ENCODE results near the gene IDH2.
A peak's percentile ranks its signal among the peaks of the same experiment; 100 is the strongest.

GRCh38 chr15:90099072-90099867 lies 3.0 kb downstream of the IDH2 start:
- TF ChIP-seq MXI1 (IDR thresholded peaks at IDR 0.05; ENCODE audit: low read depth, low read length) (no peak), HDAC2 (IDR thresholded peaks at IDR 0.05) (no peak), KAT2A (conservative IDR thresholded peaks at IDR 0.05; ENCODE audit: control insufficient read depth, low read depth, low read length) (no peak), CHD4 (IDR thresholded peaks at IDR 0.05) (no peak), SUPT20H (IDR thresholded peaks at IDR 0.05; ENCODE audit: borderline replicate concordance, control insufficient read depth, low read depth, low read length) (no peak), CTCF (IDR thresholded peaks at IDR 0.05 in 2 of 3, conservative IDR thresholded peaks at IDR 0.05 in 1 of 3; ENCODE audit: control insufficient read depth in 2 of 3, extremely low read depth in 1 of 3, insufficient read depth in 1 of 3, low read depth in 3 of 3, low read length in 3 of 3) (no peak), TCF12 (IDR thresholded peaks at IDR 0.05; ENCODE audit: low read depth, low read length) (0 out of 2 replicates have a peak, but pooled peaks have one; percentile 42), SIN3A (IDR thresholded peaks at IDR 0.05; ENCODE audit: low read depth, low read length) (no peak), ZSCAN29 (IDR thresholded peaks at IDR 0.05) (no peak), ESRRA (IDR thresholded peaks at IDR 0.05; ENCODE audit: low read length) (no peak), TBL1XR1 (IDR thresholded peaks at IDR 0.05; ENCODE audit: low read depth, low read length) (no peak), RFX5 (IDR thresholded peaks at IDR 0.05; ENCODE audit: low read depth, low read length) (no peak), SPI1 (IDR thresholded peaks at IDR 0.05; ENCODE audit: borderline replicate concordance, insufficient read depth, low read depth, low read length) (0 out of 2 replicates have a peak, but pooled peaks have one; percentile 17)

All from GM12878 (cell line).